Measurements from ENCODE around the gene RSPH3.
"Not testable (repeated sequence)": the region's sequence is repeated elsewhere in the genome, so short reads cannot be mapped to it uniquely, and the experiment has no call there.

The RSPH3 gene, protein sequence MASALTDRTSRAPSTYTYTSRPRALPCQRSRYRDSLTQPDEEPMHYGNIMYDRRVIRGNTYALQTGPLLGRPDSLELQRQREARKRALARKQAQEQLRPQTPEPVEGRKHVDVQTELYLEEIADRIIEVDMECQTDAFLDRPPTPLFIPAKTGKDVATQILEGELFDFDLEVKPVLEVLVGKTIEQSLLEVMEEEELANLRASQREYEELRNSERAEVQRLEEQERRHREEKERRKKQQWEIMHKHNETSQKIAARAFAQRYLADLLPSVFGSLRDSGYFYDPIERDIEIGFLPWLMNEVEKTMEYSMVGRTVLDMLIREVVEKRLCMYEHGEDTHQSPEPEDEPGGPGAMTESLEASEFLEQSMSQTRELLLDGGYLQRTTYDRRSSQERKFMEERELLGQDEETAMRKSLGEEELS

GRCh38 chr6:158999666-159000403 is at the start of gene RSPH3:
RSPH3 (minus strand) TSS chr6:159000202; CDS start chr6:158999550, 652 bp downstream.
- DNase-seq, result peak; percentile 92

GRCh38 chr6:159047891-159048685 is 48.1 kb upstream of the RSPH3 start:
- DNase-seq, result no peak

DNA sequence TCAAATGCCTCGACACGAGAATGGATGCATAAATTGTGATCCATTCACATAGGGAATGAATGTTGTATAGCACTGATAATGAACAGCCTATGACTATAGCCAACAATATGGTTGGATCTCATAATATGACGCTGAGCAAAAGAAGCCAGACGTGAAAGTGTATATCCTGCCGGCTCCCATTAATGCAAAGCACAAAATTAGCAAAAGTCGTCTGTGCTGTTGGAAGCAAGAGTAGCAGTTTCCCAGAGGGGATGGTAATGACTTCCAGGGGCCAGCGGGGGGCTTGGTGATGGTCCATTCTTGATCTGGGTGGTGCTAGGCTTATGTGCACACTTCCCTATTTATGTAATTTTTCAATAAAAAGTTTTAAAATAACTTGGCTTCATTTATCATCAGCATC is 45.8 kb upstream of the RSPH3 start:
- no peak for DNase-seq

DNA sequence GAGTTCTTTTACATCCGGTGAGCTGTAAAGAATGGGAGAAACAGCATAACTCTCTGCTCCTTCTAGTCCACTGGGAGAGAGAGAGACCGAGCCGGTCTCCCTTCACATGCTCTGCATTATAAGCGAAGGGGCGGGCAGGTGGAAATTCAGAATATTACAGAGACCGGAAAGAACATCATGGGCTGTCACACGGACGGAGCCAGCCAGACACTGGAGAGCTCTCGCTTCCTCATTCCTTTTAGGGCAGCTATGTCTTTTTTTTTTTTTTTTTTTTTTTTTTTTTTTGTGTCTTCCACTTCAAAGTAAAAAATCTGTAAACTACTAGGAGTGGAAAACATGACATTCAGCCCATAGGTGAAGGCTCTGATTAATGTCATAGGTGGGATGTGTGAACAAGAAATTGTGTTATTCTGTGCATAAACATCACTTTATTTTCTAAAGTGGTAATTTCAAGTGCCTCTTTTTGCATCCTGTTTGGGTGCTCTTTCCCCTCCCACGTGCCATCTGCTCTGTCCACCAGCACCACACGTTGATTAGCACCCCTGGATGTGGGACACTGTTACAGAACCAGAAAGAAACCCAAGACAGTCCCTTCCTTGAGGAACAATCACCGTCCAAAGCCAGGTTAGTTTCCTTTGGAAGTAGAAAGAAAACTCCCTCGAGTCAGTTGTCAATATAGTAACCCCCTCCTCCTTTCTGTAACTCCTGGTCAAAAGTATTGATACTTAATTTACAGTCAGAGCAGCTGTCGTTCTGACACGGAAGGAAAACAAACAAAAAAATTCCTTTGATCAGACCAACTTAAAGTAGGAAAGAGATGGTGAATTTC is 45.1 kb upstream of the RSPH3 start, which contains the start of gene TAGAP:
TAGAP (minus strand) TSS at position 93 of the 829 bp plus-strand sequence. CDS start 845 bp downstream, outside the sequence.
- no peak for DNase-seq

- no peak for DNase-seq
Observed at GRCh38 chr6:159043947-159044346, 43.9 kb upstream of the RSPH3 start.

DNA sequence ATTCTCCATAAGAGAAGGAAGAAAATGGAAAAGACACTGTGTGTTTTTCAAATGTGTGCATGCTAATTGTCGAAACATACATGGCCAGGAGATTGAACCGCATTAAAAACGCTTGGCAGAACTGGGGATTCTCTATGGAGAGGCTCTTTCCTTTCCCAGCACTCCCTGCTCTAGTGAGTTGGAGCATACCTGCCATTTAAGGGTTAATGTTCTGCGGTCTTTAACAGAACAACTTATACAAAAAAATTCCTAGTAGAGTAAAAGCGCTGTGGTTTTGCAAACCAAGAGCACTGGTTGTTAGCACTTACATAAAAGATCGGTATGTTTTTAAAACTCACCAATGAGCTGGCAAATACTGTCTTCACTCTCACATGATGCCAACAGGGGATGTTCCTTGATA is 43.2 kb upstream of the RSPH3 start:
- peak; percentile 32 for DNase-seq

- no peak for DNase-seq
Observed at GRCh38 chr6:159042826-159043181, 42.8 kb upstream of the RSPH3 start.

GRCh38 chr6:159042003-159042825 is 42.2 kb upstream of the RSPH3 start:
- DNase-seq, result peak; percentile 54

DNA sequence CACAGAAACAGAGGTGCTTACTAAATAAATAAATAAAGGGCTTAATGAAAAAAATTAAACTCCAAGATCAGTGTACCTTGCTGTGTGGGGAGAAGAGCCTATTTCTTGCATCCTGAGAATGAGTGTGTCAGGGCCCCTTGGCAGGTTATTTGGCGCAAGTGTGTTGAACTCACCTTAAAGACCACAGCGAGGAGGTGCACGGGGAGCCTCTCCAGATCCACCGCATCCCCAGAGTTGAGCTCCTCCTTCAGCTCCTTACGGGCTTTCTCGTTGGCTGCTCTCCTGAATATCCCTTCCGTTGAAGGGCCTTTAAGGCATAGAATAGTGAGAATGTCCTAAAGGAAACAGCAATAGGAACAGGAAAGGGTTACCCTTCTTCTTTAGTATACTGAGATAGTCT is 41.2 kb upstream of the RSPH3 start:
- DNase-seq, result no peak

DNA sequence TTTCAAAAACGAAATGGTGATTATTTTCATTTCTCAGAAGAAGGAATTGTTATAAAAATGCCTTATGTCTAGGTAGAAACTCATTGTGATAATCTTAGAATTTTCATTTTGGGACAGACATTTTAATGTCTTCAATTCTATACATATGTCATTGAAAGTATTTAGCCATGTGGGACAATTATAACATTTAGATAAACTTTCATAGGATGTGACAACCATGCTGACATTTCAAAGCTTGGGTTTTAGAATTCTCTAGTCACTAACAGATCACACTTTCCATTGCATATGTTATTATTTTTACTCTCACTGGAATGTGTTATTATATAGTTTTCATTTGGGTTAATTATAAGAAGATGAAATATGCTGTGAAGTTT is 39.9 kb upstream of the RSPH3 start:
- DNase-seq, result no peak

GRCh38 chr6:159038914-159039884 is 39.2 kb upstream of the RSPH3 start:
- DNase-seq, result peak; percentile 39

DNA sequence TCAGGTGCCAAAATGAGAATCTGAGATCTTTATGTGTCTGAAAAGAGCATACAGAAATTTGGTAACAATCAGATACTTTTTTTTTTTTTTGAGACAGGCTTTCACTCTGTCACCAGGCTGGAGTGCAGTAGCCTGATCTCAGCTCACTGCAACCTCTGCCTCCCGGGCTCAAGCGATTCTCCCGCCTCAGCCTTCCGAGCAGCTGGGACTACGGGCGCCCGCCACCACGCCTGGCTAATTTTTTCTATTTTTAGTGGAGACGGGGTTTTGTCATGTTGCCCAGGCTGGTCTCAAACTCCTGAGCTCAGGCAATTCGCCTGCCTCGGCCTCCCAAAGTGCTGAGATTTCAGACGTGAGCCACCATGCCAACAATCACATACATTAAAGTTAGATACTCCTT is 38.3 kb upstream of the RSPH3 start:
- DNase-seq, result not testable (repeated sequence)

DNA sequence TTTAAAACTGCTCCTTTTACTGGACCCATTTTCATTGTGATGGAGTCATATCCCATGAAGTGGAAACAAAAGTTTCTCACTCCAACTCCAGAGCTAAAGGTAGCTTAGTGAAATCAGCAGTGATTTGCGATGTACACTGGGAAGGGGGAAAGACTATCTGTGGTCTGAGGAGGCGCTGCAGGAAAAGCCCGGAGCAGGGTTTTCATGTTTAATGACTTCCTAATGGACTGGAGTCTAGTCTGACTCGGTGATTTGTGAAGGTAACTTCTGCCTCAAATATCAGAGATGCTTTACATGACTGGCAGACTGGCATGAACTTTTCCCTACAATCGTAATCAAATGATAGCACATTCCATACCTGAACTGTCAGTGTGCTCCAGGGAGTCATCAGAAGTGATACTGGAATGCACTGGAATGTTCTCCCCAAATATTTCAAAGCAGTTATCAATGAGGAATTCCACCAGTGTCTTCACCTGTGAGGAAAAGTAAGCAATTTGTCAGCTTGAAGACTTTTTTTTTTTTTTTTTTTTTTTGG is 37.8 kb upstream of the RSPH3 start:
- no peak for DNase-seq

- DNase-seq, result no peak
Observed at GRCh38 chr6:159036673-159037072, 36.7 kb upstream of the RSPH3 start.

DNA sequence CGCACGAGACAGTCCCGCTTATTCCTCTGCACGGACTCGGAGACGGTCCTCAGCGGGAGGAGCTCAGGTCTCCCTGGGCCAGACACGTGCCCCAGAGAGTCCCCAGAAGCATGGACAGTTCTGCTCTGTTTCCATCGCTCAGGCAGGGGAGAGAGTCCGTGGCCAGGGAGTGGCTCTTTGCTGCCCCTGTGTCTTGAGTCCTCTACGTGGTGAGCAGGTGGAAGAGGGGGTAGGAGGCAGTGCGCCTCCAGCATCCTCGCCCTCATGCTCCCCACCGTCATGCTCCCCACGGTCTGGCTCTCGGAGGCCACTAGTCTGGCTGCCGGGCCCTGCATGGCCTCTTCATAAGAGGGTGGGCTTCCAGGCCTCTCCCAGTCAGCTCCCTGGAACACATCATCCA is 35.9 kb upstream of the RSPH3 start:
- DNase-seq, result no peak

DNA sequence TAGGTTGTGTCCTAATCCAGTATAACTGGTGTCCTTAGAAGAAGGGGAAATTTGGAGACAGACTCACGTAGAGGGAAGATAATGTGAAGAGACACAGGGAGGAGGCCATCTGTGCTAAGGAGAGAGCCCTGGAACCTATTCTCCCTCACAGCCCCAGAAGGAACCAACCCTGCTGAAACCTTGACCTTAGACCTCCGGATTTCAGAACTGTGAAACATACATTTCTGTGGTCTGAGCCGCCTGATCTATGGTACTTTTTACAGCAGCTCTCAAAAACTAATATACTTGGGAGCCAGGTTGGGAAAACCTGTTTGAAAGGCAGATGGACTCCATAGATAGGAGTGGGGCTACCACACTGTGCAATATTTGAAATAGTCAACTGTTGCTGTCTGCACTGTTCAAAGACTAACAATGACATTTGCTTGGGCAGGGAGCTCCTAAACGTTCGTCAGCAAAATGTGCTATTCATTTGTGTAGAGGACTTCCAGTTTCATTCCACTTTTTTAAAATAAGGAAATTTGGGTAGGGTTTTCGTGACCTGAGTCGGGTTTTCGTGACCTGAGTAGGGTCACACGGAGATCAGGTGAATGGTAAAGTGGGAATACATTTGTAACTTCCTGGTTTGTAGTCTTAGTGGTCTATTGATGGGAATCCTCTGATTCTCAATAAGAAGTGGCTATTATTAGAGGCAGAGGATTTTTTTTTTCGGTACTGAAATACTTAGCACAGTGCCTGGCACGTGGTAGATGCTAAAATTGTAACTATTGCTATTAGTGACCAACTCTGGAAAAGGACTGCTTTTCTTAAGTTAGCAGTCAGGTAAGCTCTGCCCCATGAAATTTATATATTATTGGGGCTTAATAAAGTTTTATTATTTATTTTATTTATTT is 33.4 kb upstream of the RSPH3 start:
- no peak for DNase-seq

DNA sequence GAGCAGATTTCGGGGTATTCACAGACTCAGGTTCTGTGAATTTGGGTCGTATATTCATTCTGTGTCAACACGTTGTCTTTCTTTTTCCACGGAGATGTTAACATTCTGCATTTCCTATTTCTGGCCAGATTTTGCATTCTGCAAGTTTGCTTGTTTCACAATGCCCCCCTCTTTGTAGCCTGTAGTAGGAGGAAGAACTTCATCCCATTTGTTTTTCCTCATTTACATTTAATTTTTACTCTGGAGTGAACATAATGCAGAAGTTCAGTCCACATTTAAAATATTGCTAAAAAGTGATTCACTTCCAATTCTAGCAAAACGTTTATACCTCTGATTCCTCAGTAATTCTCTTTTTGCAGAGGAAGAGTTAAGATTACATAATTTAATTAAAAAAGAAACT is 31.8 kb upstream of the RSPH3 start:
- DNase-seq, result no peak

- no peak for DNase-seq
Observed at GRCh38 chr6:159030168-159030567, 30.2 kb upstream of the RSPH3 start.

DNA sequence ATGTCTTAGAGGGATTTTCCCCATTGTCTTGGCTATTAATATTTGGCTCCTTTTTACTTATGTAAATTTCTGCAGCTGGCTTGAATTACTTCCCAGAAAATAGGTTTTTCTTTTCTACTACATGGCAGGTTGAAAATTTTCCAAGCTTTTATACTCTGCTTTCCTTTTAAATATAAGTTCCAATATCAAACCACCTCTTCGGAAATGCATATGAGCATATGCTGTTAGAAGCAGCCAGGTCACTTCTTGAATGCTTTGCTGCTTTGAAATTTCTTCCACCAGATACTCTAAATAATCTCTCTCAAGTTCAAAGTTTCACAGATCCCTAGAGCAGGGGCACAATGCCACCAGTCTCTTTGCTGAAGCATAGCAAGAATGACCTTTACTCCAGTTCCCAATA is 25.2 kb upstream of the RSPH3 start:
- not testable (repeated sequence) for DNase-seq

Data from fibroblast of upper back skin (primary cell).